NCI-H2029 (cell line): ENCODE measurements around the gene DNMT3L.
"Not testable (repeated sequence)": the region's sequence is repeated elsewhere in the genome, so short reads cannot be mapped to it uniquely, and the experiment has no call there.

Source experiments
- DNase-seq: peaks from one replicate; lab custom pipeline; 2025; lab: John Stamatoyannopoulos, UW

The DNMT3L gene

DNA sequence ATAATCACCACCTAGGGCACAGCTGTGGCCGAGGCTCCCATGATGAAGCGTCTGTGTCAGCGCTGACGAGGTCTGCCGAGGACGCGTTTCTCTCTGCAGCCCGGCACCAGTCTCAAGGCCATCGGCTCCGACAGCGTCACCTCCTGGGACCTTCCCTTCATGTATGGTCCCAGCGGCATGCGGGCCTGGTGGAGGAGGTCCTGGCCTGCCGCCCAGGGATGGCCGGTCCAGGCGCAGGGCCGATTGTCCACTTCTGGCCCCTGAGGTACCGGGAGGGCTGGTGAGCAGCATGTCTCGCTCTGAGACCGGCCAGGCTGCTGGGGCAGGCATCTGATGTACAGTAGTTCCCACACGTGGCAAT, 64.6 kb downstream of the DNMT3L start:
- not testable (repeated sequence) for DNase-seq
